ENCODE measurements around the gene NARF.

Gene NARF

GRCh38 chr17:82434216-82434565 is 24.4 kb upstream of the NARF start:
- DNase-seq (ENCODE audit: low read depth) = no peak

GRCh38 chr17:82435103-82435502 is 23.4 kb upstream of the NARF start:
- no peak for DNase-seq (ENCODE audit: low read depth)

- DNase-seq (ENCODE audit: low read depth) = no peak
Observed at GRCh38 chr17:82435601-82436583, 22.6 kb upstream of the NARF start.

- no peak for DNase-seq (ENCODE audit: low read depth)
Observed at GRCh38 chr17:82436601-82437324, 21.8 kb upstream of the NARF start.

- no peak for DNase-seq (ENCODE audit: low read depth)
Observed at GRCh38 chr17:82437325-82437668, 21.2 kb upstream of the NARF start.

GRCh38 chr17:82438401-82439193 is 19.9 kb upstream of the NARF start:
- no peak for DNase-seq (ENCODE audit: low read depth)

- no peak for DNase-seq (ENCODE audit: low read depth)
Observed at GRCh38 chr17:82439194-82439828, 19.2 kb upstream of the NARF start.

GRCh38 chr17:82439829-82440365 is 18.6 kb upstream of the NARF start:
- no peak for DNase-seq (ENCODE audit: low read depth)

GRCh38 chr17:82440469-82440981 is 18.0 kb upstream of the NARF start:
- no peak for DNase-seq (ENCODE audit: low read depth)

GRCh38 chr17:82440991-82441627 is 17.4 kb upstream of the NARF start:
- no peak for DNase-seq (ENCODE audit: low read depth)

- DNase-seq (ENCODE audit: low read depth) = no peak
Observed at GRCh38 chr17:82441691-82442487, 16.7 kb upstream of the NARF start.

GRCh38 chr17:82442643-82443464 is 15.7 kb upstream of the NARF start:
- no peak for DNase-seq (ENCODE audit: low read depth)

GRCh38 chr17:82443465-82444283 is 14.9 kb upstream of the NARF start:
- DNase-seq (ENCODE audit: low read depth) = no peak

- no peak for DNase-seq (ENCODE audit: low read depth)
Observed at GRCh38 chr17:82444284-82444893, 14.2 kb upstream of the NARF start.

GRCh38 chr17:82444941-82445521 is 13.5 kb upstream of the NARF start:
- no peak for DNase-seq (ENCODE audit: low read depth)

- no peak for DNase-seq (ENCODE audit: low read depth)
Observed at GRCh38 chr17:82445542-82445941, 13.0 kb upstream of the NARF start.

- no peak for DNase-seq (ENCODE audit: low read depth)
Observed at GRCh38 chr17:82446124-82446523, 12.4 kb upstream of the NARF start.

GRCh38 chr17:82446649-82447048 is 11.9 kb upstream of the NARF start:
- no peak for DNase-seq (ENCODE audit: low read depth)

Measured in HS-27A (cell line).